H1 (cell line): Measurements from ENCODE around the gene PIGL. TPM values are rescaled to one million over a fixed set of nuclear protein-coding genes. Genes with fewer than 3 reads are reported as not detected.

Experiments used
- CTCF ChIA-PET: fragments of 300-600 bp; sonication (Branson Sonifier 250); formaldehyde crosslinking; loops from one replicate; lab custom pipeline; 2021; ENCODE audit not compliant: partially characterized antibody; lab: Charles Lee
- POLR2A ChIA-PET: fragments of 300-600 bp; sonication (Branson Sonifier 250); formaldehyde crosslinking; loops from one replicate; lab custom pipeline; 2021; ENCODE audit warnings: inconsistent platforms; ENCODE audit not compliant: partially characterized antibody; lab: Charles Lee
- DNase-seq, 2 experiments: peaks; one replicate each; pipeline versions ENCODE4 v3.0.0 to v3.0.0-alpha.2; 2010 to 2022; ENCODE audit warnings: low spot score in 2 of 2, low read depth in 1 of 2, mixed read lengths in 1 of 2
- FAIRE-seq: peaks from 2 replicates; lab custom pipeline; 2011; peaks lifted over from hg19 to GRCh38; lab: Jason Lieb, UNC
- H2AFZ ChIP-seq: 2 replicates; pipeline ENCODE4 v1.8.1; 2012; ENCODE audit warnings: low read length, inconsistent platforms
- H2AK5ac ChIP-seq: 2 replicates; pipeline ENCODE4 v1.6.1; 2013; ENCODE audit warnings: low read depth, low read length
- H2BK120ac ChIP-seq: replicated peaks from 2 replicates; pipeline ENCODE3; 2013; ENCODE audit warnings: low read depth, low read length, inconsistent platforms
- H2BK12ac ChIP-seq: 2 replicates; pipeline ENCODE4 v1.6.1; 2013; ENCODE audit warnings: low read depth, low read length
- H2BK15ac ChIP-seq: 2 replicates; pipeline ENCODE4 v1.6.1; 2013; ENCODE audit warnings: low read length
- H2BK20ac ChIP-seq: 2 replicates; pipeline ENCODE4 v1.6.1; 2013; ENCODE audit warnings: low read length
- H2BK5ac ChIP-seq: 2 replicates; pipeline ENCODE4 v1.6.1; 2013; ENCODE audit warnings: low read depth, low read length
- H3K14ac ChIP-seq: 2 replicates; pipeline ENCODE4 v1.6.1; 2013; ENCODE audit warnings: inconsistent platforms; ENCODE audit not compliant: insufficient read length
- H3K18ac ChIP-seq: 2 replicates; pipeline ENCODE4 v1.6.1; 2013; ENCODE audit warnings: low read length; ENCODE audit errors: extremely low read depth
- H3K23ac ChIP-seq: 2 replicates; pipeline ENCODE4 v1.6.1; 2013; ENCODE audit warnings: inconsistent platforms; ENCODE audit not compliant: insufficient read length
- H3K23me2 ChIP-seq: 2 replicates; pipeline ENCODE4 v1.6.1; 2013; ENCODE audit warnings: low read depth, low read length
- H3K27ac ChIP-seq: 2 replicates; pipeline ENCODE4 v1.6.1; 2011; ENCODE audit warnings: low read depth, low read length, inconsistent platforms
- H3K27me3 ChIP-seq, 4 experiments: replicated peaks in 1 of 4; 1 replicate in 1 of 4; 2 replicates in 3 of 4; pipeline versions ENCODE4 v1.6.1 to v1.8.1; 2011 to 2013; ENCODE audit warnings: low read length in 3 of 4, mild to moderate bottlenecking in 3 of 4, inconsistent platforms in 2 of 4, mixed read lengths in 2 of 4, moderate library complexity in 1 of 4; ENCODE audit not compliant: control insufficient read depth in 3 of 4, insufficient read depth in 3 of 4; ENCODE audit errors: extremely low read depth in 1 of 4
- H3K36me3 ChIP-seq, 4 experiments: 2 replicates each; pipeline versions ENCODE4 v1.6.1 to v1.8.1; 2011 to 2013; ENCODE audit warnings: mild to moderate bottlenecking in 4 of 4, low read length in 3 of 4, moderate library complexity in 2 of 4, control low read depth in 1 of 4, inconsistent platforms in 1 of 4; ENCODE audit not compliant: insufficient read depth in 4 of 4, control insufficient read depth in 2 of 4
- H3K4ac ChIP-seq: replicated peaks from 2 replicates; pipeline ENCODE3; 2013; ENCODE audit warnings: low read length, low read depth, mixed read lengths, inconsistent platforms; ENCODE audit not compliant: insufficient read length
- H3K4me1 ChIP-seq, 4 experiments: replicated peaks in 1 of 4; 1 replicate in 1 of 4; 2 replicates in 3 of 4; pipeline versions ENCODE4 v1.6.1 to v1.8.1; 2011 to 2013; ENCODE audit warnings: low read length in 3 of 4, inconsistent platforms in 2 of 4, mixed read lengths in 1 of 4; ENCODE audit not compliant: insufficient read depth in 4 of 4, control insufficient read depth in 3 of 4
- H3K4me2 ChIP-seq, 2 experiments: 2 replicates each; pipeline versions ENCODE4 v1.6.1 to v1.8.1; 2011 to 2013; ENCODE audit warnings: low read depth in 2 of 2, low read length in 2 of 2, control low read depth in 1 of 2, inconsistent platforms in 1 of 2, mild to moderate bottlenecking in 1 of 2; ENCODE audit not compliant: insufficient read depth in 1 of 2
- H3K4me3 ChIP-seq, 4 experiments: fragments of 200-600, 300-600 bp in 1 of 4; sonication (generic), shearing (Covaris generic), sonication (Bioruptor Twin) in 1 of 4; 2 replicates each; pipeline versions ENCODE4 v1.5.1 to v1.8.1; 2011 to 2016; ENCODE audit warnings: low read length in 4 of 4, low read depth in 3 of 4, control low read depth in 2 of 4, inconsistent platforms in 2 of 4, mild to moderate bottlenecking in 2 of 4, mixed read lengths in 1 of 4, moderate library complexity in 1 of 4; ENCODE audit not compliant: insufficient read depth in 2 of 4; ENCODE audit errors: extremely low read depth in 1 of 4
- H3K56ac ChIP-seq: replicated peaks from 2 replicates; pipeline ENCODE3; 2013; ENCODE audit warnings: low read depth, mild to moderate bottlenecking, mixed read lengths, low read length, inconsistent platforms; ENCODE audit not compliant: insufficient read length
- H3K79me1 ChIP-seq: 2 replicates; pipeline ENCODE4 v1.6.1; 2013; ENCODE audit warnings: low read depth, low read length, control low read depth
- H3K79me2 ChIP-seq, 2 experiments: 2 replicates each; pipeline versions ENCODE4 v1.6.1 to v1.8.1; 2012 to 2013; ENCODE audit warnings: low read length in 2 of 2, mild to moderate bottlenecking in 2 of 2, inconsistent platforms in 1 of 2; ENCODE audit not compliant: insufficient read depth in 2 of 2, control insufficient read depth in 1 of 2
- H3K9ac ChIP-seq, 4 experiments: replicated peaks in 1 of 4; 1 replicate in 1 of 4; 2 replicates in 3 of 4; pipeline versions ENCODE4 v1.6.1 to v1.8.1; 2011 to 2013; ENCODE audit warnings: low read depth in 3 of 4, low read length in 3 of 4, control low read depth in 2 of 4, mild to moderate bottlenecking in 2 of 4, moderate library complexity in 2 of 4, inconsistent platforms in 1 of 4; ENCODE audit errors: extremely low read depth in 1 of 4
- H3K9me3 ChIP-seq, 2 experiments: 2 replicates each; pipeline versions ENCODE4 v1.6.1 to v1.8.1; 2012 to 2013; ENCODE audit warnings: mild to moderate bottlenecking in 2 of 2, moderate library complexity in 2 of 2, control low read depth in 1 of 2, inconsistent platforms in 1 of 2, low read depth in 1 of 2, low read length in 1 of 2, mixed read lengths in 1 of 2; ENCODE audit not compliant: insufficient read depth in 2 of 2
- H4K20me1 ChIP-seq, 2 experiments: replicated peaks in 1 of 2; 2 replicates each; pipeline versions ENCODE3 to v1.8.1; 2011 to 2013; ENCODE audit warnings: inconsistent platforms in 2 of 2, low read length in 2 of 2, mild to moderate bottlenecking in 1 of 2; ENCODE audit not compliant: insufficient read depth in 2 of 2, control insufficient read depth in 1 of 2
- H4K5ac ChIP-seq: 2 replicates; pipeline ENCODE4 v1.6.1; 2013; ENCODE audit warnings: low read length, low read depth, mixed read lengths, inconsistent platforms; ENCODE audit not compliant: insufficient read length
- H4K8ac ChIP-seq: 2 replicates; pipeline ENCODE4 v1.8.0; 2013; ENCODE audit warnings: mild to moderate bottlenecking, moderate library complexity, low read length, inconsistent platforms; ENCODE audit not compliant: insufficient read depth; ENCODE audit errors: extremely low read depth
- H4K91ac ChIP-seq: replicated peaks from 2 replicates; pipeline ENCODE3; 2013; ENCODE audit warnings: low read length, mixed read lengths, inconsistent platforms; ENCODE audit not compliant: insufficient read length
- POLR2AphosphoS5 ChIP-seq: IDR thresholded peaks from 2 replicates; pipeline ENCODE4 v1.6.1; 2011; ENCODE audit warnings: low read depth, low read length
- WGBS, 2 experiments: shearing (Covaris generic) in 1 of 2; methylation state at CpG; one replicate each; pipeline versions ENCODE4 v1.1.6 to v1.1.7; 2013 to 2015; ENCODE audit warnings: low lambda C conversion rate in 2 of 2, mixed read lengths in 2 of 2, inconsistent platforms in 1 of 2, low coverage in 1 of 2, missing lambda C conversion rate in 1 of 2; ENCODE audit not compliant: insufficient replicate concordance in 2 of 2, insufficient coverage in 1 of 2, insufficient read length in 1 of 2; ENCODE audit errors: extremely low coverage in 1 of 2, missing lambda C conversion rate in 1 of 2; 5-methylcytosine and 5-hydroxymethylcytosine counted together
- polyA plus RNA-seq, 7 experiments: library from polyadenylated mRNA; depleted of rRNA in 3 of 7; stranded (reverse) in 5 of 7; unstranded in 2 of 7; fragments of >200 nt in 5 of 7; fragments of 200-250 nt in 2 of 7; gene quantifications; 1 replicate in 5 of 7; 2 replicates in 1 of 7; 4 replicates in 1 of 7; pipeline versions ENCODE4 v1.2.1 to v1.2.3, GENCODE V29; 2011 to 2013; ENCODE audit warnings: missing spikeins in 2 of 7, mixed read lengths in 2 of 7
- total RNA-seq: library from RNA; stranded (reverse); fragmentation: NEBNext Ultra II Directional; extraction: Animal tissue kit (Norgen Biotek cat#: 25700); gene quantifications from 2 replicates; pipeline ENCODE4 v1.2.1, GENCODE V29; 2021

PIGL gene
- total and polyA plus RNA-seq, 2 of the 8 experiments (the other 6 are each of a cell fraction or from before 2014, with no cell fraction given), result 28.4 to 30.8 TPM

DNA sequence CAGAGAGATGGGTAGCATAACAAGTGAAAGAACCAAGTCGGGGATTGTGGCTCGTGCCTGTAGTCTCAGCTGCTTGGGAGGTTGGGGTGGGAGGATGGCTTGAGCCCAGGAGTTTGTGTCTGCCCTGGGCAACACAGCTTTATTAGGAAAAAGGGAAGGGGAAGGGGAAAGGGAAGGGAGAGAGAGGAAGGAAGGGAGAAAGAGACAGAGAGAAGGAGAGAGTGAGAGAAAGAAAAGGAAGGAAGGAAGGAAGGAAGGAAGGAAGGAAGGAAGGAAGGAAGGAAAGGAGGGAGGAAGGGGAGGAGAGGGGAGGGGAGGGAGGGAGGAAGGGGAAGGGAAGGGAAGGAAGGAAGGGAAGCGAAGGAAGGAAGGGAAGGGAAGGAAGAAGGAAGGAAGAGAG lies 103.0 kb downstream of the PIGL start:
- H3K18ac ChIP-seq, result no peak overlapping the region; the same call in 1 of the 2 replicates
- H3K4me3 ChIP-seq, result no peak overlapping the region
- H4K8ac ChIP-seq, result no peak overlapping the region
- CTCF ChIA-PET, result interaction anchor here (0.6 to 9.2 kb wide), 3 partner anchors 16 to 202 kb away, joined by 4 to 44 read pairs (median 4); no protein-coding TSS in a partner anchor
- POLR2A ChIA-PET, result interaction anchor here (1.6 to 1.7 kb wide), 2 partner anchors 15 to 33 kb away, joined by 4 to 8 read pairs; partner anchors contain the start of gene CENPV
- FAIRE-seq, result no peak
- H2BK12ac ChIP-seq, result no peak overlapping the region
- H3K9ac ChIP-seq, result no peak overlapping the region
- no peak overlapping the region for H3K56ac ChIP-seq
- 0 out of 4 replicates have a peak overlapping the region, but pooled peaks of 1 of the 2 experiments have one; percentile 20 for H3K4me2 ChIP-seq
- no peaks in the 10 kb centered on the region; the same call in 1 of the 2 replicates for H3K23me2 ChIP-seq
- no peak for DNase-seq
- H3K79me2 ChIP-seq, result no peaks in the 10 kb centered on the region
- no peak overlapping the region for H2BK5ac ChIP-seq
- H4K5ac ChIP-seq, result no peak overlapping the region
- H3K4ac ChIP-seq, result no peak overlapping the region
- no peaks in the 10 kb centered on the region for H3K27me3 ChIP-seq
- no peak overlapping the region for H2BK20ac ChIP-seq
- no peaks in the 10 kb centered on the region for H3K9me3 ChIP-seq
- H4K91ac ChIP-seq, result no peak overlapping the region
- H3K36me3 ChIP-seq, result peaks cover 0 to 2% (median 0%) of the 10 kb centered on the region in 4 experiments; a peak in 1 of 8 replicates
- no peak overlapping the region for H3K23ac ChIP-seq
- no peaks in the 10 kb centered on the region for H3K79me1 ChIP-seq
- no peak overlapping the region for H2AFZ ChIP-seq
- no peak overlapping the region for H3K27ac ChIP-seq
- H2AK5ac ChIP-seq, result no peak overlapping the region
- H2BK15ac ChIP-seq, result no peak overlapping the region
- no peak overlapping the region for H3K14ac ChIP-seq
- WGBS, 2 experiments, result no CpG with 5 or more reads among the region's 3 CpGs
- peaks cover 0 to 2% of the 10 kb centered on the region in 2 experiments for H4K20me1 ChIP-seq
- no peak overlapping the region for H2BK120ac ChIP-seq
- H3K4me1 ChIP-seq, result peaks cover 0 to 2% (median 0%) of the 10 kb centered on the region in 4 experiments; a peak in 1 of 7 replicates
- TF ChIP-seq POLR2AphosphoS5, result no peak
